Measurements from ENCODE around the gene NR5A1.

DNA sequence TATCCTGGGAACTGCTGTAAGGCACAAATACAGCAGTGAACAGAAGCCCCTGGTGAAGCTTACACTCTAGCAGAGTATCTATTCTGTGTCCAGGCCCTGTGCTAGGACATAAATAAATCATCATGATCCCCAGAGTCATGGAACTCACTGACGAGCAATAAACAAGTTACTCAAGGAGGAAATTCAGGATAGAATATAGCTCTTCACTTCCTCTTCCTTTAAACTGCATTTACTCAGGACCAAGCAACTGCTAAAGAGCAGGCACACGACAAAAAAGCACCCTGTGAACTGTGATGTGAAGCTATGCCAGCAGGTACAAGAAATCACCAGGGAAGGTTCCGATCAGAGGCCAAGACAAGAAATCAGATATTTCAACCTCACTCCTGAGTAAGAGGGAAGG lies 47.8 kb upstream of the NR5A1 start:
- TF ChIP-seq, protein P1, sequence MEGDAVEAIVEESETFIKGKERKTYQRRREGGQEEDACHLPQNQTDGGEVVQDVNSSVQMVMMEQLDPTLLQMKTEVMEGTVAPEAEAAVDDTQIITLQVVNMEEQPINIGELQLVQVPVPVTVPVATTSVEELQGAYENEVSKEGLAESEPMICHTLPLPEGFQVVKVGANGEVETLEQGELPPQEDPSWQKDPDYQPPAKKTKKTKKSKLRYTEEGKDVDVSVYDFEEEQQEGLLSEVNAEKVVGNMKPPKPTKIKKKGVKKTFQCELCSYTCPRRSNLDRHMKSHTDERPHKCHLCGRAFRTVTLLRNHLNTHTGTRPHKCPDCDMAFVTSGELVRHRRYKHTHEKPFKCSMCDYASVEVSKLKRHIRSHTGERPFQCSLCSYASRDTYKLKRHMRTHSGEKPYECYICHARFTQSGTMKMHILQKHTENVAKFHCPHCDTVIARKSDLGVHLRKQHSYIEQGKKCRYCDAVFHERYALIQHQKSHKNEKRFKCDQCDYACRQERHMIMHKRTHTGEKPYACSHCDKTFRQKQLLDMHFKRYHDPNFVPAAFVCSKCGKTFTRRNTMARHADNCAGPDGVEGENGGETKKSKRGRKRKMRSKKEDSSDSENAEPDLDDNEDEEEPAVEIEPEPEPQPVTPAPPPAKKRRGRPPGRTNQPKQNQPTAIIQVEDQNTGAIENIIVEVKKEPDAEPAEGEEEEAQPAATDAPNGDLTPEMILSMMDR (IDR thresholded peaks at IDR 0.05): no peak
- no peak for TF ChIP-seq POLR2A (IDR thresholded peaks at IDR 0.05)
